GM21381 (cell line): Measurements from ENCODE around the gene SMIM22.

Experiments
- ATAC-seq: cut with Tn5 transposase; IDR thresholded peaks from one replicate; pipeline ENCODE4 v1.9.1; 2021; ENCODE audit warnings: mild to moderate bottlenecking, moderate library complexity; ENCODE audit not compliant: unreplicated experiment

SMIM22 gene

GRCh38 chr16:4795828-4796572 is 831 bp downstream of the SMIM22 start:
- no peak for ATAC-seq

GRCh38 chr16:4796982-4797804 is 2.0 kb downstream of the SMIM22 start:
- no peak for ATAC-seq

DNA sequence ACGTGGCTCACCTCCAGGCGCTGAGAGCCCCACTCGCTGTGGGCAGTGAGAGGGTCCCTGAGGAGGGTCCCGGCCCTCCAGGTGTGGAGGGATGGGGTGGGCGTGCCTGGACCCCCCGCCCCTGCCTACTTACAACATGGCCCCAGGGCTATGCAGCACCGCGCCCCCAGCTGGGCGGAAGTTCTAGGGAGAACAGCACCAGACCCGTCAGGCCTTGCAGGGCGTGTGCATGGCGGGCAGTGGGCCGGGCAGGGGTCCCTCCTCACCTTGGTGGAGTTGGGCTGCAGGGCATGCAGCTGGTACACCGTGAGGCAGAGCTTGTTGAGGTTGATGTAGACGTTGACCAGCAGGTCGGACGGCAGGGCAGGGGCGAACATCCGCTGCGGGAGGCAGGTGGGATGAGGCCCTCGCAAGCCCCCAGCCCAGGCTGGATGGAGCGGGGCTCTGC is 2.7 kb downstream of the SMIM22 start:
- ATAC-seq: no peak

- no peak for ATAC-seq
Measured at GRCh38 chr16:4798456-4798855, 3.3 kb downstream of the SMIM22 start.

GRCh38 chr16:4799171-4799855 is 4.1 kb downstream of the SMIM22 start:
- no peak for ATAC-seq

DNA sequence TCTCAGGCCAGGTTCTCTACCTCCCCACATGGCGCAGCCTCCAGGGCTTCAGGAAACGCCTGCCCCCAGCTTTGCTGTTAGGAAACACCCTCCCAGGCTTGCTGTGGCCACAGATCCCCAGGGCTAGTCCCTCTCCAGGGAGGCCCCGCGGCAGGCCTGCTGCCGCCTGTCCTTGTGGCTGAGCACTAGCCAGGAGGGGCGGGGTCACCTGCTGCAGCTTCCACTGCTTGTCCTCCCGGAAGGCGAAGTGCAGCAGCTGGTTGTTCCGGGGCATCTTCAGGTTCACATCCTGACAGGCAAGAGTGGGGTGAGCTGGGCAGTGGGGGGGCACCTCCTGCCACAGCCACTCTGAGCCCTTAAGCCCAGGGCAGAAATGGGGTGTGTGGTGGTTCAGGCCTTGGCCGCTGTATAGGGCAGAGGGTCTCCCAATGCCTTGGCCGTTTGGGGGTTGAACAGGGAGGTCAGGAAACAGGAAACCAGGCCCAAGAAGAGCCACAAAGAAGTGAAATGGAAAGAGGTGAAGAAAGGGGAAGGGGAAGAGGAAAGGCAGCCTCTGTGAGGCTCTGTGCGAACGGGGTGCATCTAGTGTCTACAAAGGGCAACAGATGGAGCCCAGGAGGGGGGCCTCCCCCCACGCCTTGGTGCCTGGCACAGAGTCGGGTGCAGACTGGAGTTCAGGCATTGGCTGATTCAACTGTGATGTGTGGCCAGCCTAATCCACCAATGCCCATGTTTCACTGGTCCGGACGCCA is 5.3 kb downstream of the SMIM22 start:
- no peak for ATAC-seq

DNA sequence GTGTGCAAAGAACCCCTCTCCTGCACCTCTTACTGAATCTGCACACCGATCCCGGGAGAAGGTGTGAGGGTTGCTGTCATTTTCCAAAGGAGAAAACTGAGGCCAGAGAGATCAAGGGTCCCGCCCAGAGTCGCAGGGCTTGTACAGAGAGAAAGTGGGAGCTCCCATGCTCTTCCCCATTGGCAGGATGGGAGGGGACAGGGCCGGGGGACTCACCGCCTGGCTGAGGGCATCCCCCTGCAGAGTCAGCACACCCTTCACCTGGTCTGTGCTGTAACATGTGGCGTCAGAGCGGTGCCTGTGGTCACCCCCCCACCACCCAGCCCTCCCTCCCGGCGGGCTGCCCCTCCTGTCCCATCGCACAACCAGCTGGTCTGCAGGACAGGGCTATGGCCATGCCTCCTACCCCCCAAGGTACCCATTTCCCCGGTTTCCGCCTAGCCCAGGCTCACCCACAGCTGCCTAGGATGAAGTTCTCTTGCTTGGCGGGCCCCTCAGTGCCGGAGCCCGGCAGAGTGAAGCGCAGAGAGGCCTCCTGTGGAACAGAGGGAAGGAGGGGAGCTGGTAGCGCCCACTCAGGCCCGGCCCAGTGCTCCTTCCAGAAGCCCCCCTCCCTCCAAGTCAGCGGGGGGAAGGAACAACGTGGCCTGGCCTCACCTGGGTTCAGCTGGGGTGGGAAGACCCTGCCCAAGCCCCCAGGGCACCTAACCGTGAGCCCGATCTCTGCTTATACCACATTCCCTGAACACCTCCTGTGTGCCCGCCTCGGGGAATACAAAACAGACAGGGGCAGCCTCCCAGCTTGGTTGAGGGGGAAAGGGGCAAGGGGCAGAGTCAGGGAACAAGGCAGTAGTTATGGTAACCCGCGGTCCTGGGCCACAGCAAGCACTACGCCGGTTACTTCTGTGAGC is 6.1 kb downstream of the SMIM22 start:
- ATAC-seq: no peak

GRCh38 chr16:4801962-4802658 is 6.9 kb downstream of the SMIM22 start, which contains the start of gene ROGDI:
Gene ROGDI, minus strand, starts transcription at chr16:4802633. Its CDS starts 62 bp downstream, at chr16:4802571.
- ATAC-seq: peak; percentile 45

- peak; percentile 85 for ATAC-seq
Measured at GRCh38 chr16:4802659-4803287, 7.6 kb downstream of the SMIM22 start.

DNA sequence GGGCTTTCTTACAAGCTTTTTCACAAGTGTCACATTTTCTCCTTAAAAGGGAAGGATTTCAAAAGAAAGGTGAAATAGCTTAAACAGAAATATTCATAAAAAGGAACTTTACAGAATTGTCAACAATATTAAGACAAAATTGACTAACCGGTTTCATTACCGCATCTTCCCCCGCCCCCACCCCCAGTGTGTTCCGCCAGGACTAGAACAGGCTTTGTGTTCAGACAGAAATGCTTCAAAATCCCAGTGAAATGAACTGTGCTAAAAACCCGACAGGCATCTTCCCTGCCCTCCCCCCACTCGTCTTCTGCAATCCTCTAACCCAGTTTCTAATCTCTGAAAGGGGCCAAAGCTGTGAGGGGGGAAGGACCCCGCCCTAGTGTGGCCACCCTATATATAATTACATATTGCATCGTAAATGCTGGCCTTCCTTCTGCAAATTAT is 8.3 kb downstream of the SMIM22 start:
- ATAC-seq: no peak

DNA sequence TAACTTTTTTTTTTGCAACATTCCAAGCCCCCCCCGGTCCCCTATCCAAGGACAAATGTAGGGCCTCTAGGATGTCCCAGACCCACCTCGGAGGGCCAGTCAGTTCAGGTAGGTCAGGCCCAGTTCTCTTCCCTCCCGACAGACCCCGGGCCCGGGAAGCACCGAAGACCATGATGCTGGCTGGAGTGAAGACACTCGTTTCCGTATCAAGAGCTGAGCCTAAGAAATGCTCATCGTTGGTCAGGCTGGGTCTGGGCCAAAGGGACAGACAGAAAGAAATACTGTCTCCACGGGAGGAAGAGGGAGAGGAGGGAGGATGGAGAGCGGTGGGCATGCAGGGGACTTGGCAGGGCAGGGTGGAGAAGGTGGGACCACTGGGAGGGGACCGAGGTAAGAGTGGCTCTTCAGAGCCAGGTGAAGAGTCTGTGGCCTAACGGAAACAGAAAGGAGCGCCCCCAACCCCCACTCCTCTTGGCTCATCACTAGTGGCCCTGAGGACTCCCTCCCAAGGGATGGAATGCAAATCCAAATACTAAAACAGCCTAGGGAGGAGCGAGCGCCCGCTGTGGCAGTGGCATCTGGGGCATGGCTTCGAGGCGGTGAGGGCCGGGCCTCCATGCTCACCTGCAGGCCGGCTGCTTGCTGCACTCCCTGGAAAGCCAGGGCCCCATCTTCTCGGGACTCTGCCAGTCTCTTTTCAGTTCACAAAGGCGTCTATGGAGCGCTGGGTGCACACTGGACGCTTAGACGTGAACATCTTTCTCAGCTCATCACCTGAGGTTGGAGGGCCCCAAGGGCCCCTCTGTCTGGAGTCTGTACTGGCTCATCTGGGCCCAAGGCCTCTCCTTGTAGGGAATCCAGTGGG is 9.0 kb downstream of the SMIM22 start:
- no peak for ATAC-seq

GRCh38 chr16:4805231-4805630 is 10.1 kb downstream of the SMIM22 start:
- ATAC-seq: no peak

DNA sequence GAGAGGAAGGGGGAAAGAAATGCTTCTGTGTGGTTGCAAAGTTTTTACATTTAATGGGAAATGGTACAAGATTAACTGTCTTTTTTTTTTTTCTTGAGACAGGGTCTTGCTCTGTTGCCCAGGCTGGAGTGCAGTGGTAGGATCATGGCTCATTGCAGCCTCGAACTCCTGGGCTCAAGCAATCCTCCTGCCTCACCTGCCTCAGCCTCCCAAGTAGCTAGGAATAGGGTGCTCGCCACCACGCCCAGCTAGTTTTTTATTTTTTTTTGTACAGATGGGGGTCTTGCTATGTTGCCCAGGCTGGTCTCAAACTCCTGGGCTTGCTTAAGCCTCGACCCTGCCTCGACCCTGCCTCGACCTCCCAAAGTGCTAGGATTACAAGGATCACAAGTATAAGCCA is 11.1 kb downstream of the SMIM22 start:
- ATAC-seq: no peak

GRCh38 chr16:4811242-4811641 is 16.1 kb downstream of the SMIM22 start:
- ATAC-seq: no peak

GRCh38 chr16:4811773-4812172 is 16.6 kb downstream of the SMIM22 start:
- ATAC-seq: no peak

- no peak for ATAC-seq
Measured at GRCh38 chr16:4813251-4814003, 18.3 kb downstream of the SMIM22 start.

GRCh38 chr16:4814046-4814445 is 18.9 kb downstream of the SMIM22 start:
- ATAC-seq: no peak
